Caki2 (cell line): ENCODE measurements around the gene COLEC12. TPM values are rescaled to one million over a fixed set of nuclear protein-coding genes. Genes with fewer than 3 reads are reported as not detected.

Source experiments
- DNase-seq: peaks from one replicate; pipeline ENCODE4 v3.0.0-alpha.2; 2015; ENCODE audit warnings: low read depth
- in situ Hi-C: cut with HindIII; loops from 2 replicates; pipeline ENCODE4 v1.10.0; 2016; ENCODE audit warnings: low sequenced_read_pairs, low pct_unique_long_range_greater_than_20kb, mixed read lengths
- total RNA-seq: library from RNA; depleted of rRNA; stranded (reverse); fragments of >200 nt; shearing (Covaris generic); gene quantifications from 2 replicates; pipeline ENCODE4 v1.2.3, GENCODE V29; 2014; ENCODE audit warnings: low replicate concordance

Gene COLEC12
- total RNA-seq, 1 experiment from 2014 or later: 0.57 TPM

DNA sequence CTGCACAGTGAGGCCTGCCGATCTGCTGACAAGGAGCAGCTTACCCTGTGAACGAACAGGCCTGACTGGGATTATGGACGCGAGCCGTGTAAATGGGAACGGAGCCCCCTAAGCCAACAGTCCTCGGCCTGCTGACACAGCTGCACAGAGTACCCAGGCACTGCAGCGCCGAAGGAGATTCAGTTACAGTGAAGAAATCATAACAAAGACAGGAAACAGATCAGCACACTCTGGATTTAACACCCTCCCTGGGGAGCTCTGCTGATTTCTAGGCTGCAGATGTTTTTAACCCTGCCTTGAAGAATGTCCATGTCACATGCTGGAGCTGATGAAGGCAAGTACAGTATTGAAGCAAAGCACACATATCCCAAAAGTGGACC, 43.4 kb downstream of the COLEC12 start:
- no peak for DNase-seq
- in situ Hi-C loops: no loop called here

DNA sequence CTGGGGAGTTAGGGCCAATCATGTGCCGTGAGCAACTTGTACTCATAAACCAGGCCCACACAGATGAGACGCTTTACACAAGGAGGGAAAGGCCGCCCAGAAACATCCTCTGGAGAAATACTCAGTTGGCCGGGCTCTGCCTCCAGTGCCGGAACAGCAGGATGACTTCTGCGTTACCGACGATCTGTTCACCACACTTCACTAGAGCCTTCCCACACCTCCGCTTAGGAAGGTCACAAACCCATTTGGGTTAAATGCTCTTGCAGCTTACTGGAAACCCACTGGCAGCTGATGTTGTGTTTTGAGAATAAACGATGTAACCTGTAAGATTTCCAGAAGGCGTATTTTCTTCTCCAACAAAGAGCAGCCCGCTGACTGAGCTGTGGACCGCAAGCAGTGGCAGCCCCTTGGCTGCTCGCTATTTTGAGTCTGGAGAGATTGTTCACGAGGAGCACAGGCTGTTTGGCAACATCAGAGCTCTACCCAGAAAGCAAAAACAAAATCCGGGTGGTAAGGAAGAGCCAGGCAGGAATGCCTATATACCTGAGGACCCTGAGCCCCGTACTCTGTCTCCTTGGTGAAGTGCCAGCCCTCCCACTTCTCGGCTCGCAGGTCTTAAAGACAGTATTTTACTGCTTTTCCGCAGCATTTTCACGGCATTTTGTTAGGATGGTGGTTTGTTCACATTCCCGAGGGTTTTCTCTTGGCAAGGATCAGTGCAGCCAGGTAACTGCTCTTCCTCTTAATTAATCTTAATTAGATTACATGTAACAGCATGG, 44.0 kb downstream of the COLEC12 start:
- in situ Hi-C loops: no loop called here
- no peak for DNase-seq

DNA sequence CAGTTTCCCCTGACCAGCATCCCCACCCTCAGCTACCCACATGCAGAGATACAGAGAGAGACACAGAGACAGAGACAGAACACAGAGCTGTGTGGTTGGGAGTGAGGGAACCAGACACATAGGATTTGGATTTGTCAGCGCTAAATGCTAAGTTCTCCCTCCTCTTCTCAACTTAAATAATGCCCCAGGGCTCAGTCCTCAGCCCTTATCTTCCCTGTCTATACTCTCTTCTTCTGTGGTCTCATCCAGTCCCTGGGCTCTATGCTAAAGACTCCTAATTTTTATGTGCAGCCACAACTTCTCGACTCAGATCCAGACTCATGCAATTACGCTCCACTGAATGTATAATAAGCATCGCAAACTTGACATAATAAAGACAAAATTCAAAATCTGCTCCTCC, 47.1 kb downstream of the COLEC12 start:
- in situ Hi-C loops: no loop called here
- no peak for DNase-seq

DNA sequence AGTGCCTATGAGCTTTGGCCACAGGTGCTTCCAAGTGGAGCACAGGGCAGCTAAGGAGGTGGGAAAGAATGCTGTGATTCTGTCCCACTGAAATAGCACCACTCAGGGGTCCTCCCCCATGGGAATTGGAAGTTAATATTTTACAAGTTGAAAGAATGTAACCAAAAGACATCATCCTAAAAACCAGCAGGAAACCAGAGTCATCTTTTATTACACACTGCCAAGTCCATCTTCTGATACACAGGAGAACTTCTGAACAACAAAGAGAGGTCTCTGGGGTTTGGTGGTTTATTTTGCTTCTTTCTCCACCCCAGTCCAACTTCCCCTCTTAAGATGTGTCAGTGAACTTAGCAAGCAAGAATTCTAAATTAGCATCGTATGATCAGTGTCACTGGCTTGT, 47.7 kb downstream of the COLEC12 start:
- no peak for DNase-seq
- in situ Hi-C loops: no loop called here

DNA sequence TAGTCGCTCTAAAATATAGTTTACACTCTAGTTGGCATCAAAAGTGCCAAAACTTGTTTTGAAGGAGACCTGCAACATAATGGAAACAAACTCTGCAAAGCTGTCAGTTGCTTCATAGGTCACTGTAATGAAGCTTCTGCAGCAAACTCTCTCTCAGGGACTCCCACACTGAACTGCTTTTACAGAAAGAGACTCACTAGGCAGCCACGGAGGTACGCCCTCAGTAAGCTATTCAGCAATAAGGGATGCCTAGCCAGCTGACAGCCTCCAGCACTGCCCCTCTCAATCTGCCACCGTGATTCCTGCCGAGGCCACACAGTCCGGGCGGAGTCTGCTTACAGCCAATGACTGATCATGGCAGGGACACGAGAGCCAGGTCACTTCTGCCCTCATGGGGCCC, 51.1 kb downstream of the COLEC12 start:
- DNase-seq: no peak
- in situ Hi-C loops: no loop called here

DNA sequence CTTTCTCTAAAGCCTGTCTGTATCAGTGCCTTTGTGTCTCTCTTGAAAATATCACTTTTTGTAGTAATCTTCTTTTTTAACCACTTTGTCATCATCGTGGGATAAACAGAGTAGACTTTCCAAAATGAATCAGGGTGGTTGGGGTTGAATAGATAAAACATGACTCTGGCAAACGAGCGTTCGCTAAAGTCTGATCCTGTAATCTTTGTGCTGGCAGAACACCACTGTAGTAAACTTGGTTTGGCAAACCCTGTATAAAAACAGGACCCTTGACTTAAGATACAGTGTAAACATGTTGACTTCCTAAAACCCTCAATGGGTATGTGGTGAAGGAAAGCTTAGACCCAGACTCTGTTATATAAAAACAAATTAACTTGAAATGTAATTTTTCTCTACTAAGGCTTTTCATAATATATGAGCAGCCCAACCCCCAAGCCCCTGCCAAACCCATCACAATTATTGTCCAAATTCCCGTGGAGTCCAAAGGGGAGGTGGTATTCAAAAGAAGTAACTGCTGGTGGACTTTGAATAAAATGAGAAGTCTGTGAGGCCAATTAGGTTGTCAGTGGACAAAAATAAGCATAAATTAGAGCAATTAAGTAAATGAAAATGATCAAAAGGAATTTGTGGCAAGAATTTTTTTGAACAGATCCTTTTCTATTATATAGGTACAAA, 52.2 kb downstream of the COLEC12 start:
- in situ Hi-C loops: no loop called here

DNA sequence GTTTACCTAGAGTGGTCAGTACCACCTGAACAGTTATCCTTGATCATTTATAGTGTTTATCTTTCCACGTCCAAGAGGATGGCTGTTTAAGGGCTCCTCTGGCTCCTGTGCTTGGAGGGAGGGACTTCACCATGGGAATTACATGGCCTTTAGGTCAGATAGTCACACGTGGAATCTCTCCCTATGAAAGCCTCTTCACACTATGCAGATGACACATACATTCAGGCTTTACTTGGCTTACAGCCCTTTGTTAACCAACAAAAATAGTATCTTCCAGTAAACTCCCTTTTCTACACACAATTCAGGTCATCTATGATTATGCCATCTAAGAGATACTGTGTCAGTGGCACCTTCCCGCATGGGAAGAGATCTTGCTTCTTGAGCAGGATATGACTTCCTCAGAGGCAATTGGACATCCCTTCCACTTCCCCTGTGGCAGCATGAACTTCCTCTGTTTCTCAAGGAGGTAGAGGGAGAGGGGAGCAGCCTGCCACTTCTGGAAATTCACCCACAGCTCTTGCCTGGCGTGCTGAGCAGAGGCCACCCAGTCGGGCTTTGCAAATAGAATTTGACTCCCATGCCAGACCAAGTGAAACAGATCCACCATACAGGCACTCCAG, 53.5 kb downstream of the COLEC12 start:
- no peak for DNase-seq
- in situ Hi-C loops: no loop called here

More for the DNA sequence above, 52.2 kb downstream of the COLEC12 start:
- no peak for DNase-seq

DNA sequence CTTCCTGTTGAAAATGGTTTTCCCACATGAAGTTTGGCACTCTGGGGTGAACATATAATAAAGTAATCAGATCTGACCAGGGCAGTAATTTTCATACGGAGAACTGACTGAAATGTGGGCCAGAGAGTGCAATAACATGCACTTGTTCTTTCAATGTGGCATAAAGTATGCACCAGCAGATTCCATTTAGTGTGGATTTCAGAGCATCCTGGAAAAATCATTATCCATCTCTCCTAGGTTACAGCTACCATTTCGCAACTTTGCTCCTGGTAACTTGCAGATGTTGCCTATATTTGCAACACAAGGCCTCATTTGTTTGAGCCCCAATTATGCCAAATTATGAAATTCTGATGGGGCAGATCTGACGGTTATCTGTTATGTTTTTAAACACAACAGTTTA, 55.4 kb downstream of the COLEC12 start:
- DNase-seq: no peak
- in situ Hi-C loops: no loop called here

DNA sequence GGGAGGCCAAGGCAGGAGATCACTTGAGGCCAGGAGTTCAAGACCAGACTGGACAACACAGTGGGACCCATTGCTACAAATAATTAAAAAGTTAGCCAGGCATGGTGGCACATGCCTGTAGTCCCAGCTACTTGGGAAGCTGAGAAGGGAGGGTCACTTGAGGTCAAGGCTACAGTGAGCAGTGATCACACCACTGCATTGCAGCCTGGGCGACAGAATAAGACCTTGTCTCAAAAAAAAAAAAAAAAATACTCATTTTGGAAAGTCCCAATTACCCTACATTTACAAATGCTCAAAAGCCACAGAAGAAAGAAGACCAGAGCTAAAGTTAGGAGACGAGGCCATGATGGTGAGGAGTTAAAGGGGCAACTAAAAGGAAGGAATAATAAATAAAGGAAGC, 61.9 kb downstream of the COLEC12 start:
- no peak for DNase-seq
- in situ Hi-C loops: no loop called here

DNA sequence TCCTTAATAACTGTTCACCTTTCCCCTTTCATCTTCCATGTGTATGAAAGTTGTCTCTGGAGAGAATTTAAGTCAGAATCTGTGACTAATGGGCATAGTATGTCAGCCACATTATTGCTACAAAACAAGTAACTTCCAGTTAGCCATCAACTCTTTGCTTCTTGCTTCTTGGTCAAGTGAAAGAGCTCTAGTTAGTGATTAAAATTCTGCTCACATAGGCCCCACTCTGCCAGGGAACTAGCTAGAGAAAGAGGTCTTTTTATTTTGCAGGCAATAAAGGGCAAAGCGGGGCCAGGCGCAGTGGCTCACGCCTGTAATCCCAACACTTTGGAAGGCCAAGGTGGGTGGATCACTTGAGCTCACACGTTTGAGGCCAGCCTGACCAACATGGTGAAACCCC, 64.6 kb downstream of the COLEC12 start:
- DNase-seq: peak; percentile 46
- in situ Hi-C loops: no loop called here

DNA sequence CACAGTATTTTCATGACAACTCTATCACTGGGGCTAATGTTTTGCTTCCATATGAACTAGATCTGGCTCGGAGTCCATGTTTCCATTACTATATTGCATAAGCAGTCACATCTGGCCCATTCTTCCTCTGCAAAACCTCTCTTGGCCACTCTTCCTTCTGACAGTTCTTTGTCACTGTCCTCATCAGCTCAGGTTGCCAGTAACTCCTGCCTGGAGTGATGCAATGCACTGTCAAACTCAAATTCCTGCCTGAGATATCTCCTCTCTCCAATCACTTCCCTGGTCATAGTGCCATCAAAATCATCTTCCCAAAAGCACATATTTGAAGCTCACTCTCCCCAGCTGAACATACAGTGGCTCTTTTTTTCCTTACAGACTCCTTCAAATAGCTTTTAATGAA, 66.1 kb downstream of the COLEC12 start:
- no peak for DNase-seq
- in situ Hi-C loops: no loop called here

DNA sequence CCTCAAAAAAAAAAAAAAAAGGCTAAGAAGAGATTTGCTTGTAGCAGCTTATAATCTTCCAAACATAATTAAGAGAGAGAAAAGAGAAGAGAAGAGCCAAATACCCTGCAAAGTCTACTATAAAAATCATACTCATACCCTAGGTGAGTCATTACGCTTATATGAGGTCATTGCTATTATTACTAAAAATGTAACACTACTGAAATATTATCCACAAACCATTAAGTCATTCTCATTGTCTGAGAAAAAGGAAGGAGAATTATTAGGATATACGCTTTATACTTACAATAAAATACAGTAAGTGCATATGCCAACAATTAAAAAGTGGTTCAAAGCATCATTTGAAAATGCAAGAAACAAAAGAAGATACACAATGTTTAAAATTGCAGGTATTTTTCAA, 66.5 kb downstream of the COLEC12 start:
- in situ Hi-C loops: no loop called here
- no peak for DNase-seq

DNA sequence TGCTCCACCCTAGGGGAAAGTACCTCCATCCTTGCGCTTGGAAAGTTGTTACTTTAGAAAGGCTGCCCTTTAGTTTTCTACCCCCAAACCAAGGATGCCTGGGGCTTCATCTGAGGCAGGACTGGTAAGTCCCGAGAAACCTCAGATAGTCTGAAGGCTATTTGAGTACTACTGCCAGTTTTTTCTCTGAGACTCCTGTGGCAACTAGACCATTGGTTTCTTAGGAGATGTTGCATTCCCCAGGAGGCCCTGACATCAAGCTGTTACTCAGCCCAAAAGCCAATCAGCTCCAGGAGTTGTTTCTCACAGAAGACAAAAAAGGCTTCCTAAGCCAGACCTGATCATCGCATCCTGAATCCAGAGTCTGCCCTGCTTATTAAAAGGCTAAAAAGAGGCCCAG, 67.2 kb downstream of the COLEC12 start:
- in situ Hi-C loops: no loop called here
- DNase-seq: no peak

DNA sequence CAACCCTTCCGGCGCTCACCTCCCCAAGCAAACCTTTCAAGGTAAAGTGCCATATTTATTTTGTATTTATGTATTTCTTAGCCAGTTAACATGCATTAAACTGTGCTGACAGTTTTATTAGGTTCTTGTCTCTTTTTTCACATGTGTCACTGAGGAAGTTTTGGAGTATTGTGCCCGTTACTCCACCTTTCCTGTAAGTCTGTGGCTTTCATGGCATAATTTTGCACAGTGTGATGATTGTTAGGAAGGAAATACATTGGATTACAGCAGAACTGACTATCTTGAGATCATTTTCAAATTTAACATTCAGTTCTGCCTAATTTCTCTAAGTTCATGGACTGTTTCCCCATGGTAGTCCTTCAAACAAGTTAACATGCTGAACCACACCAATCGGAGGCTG, 67.7 kb downstream of the COLEC12 start:
- in situ Hi-C loops: no loop called here
- DNase-seq: no peak

DNA sequence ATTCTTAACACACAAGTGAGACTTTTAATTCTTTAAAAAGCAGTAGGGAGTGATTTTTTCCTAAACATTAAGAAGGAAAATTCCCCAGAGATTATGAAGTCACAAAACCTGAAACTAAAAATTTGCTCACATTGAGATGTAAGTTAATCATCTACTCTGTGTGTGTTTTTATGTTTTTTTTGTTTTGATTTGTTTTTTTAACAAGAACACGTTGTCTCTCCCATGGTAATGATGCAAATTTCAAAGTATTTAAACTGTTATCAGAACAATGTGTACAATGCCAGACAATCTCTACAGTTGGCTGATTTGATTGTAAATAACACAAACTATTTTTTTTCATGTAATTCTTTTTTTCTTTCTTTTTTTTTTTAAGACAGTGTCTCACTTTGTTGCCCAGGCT, 71.5 kb downstream of the COLEC12 start:
- in situ Hi-C loops: no loop called here
- peak; percentile 28 for DNase-seq

DNA sequence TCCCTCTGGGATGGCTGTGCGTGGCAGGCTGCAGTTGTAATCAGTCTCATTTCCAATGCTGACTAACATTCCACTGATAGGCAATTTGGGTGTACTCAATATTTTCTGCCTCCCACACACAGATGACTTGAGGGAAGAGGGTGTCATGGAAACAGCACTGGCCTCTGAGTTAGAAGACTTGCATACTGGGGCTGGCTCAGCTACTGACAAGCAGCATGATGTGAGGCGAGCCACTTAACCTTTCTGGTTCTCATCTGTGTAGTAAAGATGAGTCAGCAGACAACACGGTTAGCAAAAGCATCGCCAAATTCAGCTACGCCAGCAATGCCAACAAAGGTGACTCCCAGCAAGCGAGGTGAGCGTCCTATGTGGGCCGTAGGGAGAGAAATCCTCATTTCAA, 73.5 kb downstream of the COLEC12 start:
- peak; percentile 57 for DNase-seq
- in situ Hi-C loops: no loop called here

DNA sequence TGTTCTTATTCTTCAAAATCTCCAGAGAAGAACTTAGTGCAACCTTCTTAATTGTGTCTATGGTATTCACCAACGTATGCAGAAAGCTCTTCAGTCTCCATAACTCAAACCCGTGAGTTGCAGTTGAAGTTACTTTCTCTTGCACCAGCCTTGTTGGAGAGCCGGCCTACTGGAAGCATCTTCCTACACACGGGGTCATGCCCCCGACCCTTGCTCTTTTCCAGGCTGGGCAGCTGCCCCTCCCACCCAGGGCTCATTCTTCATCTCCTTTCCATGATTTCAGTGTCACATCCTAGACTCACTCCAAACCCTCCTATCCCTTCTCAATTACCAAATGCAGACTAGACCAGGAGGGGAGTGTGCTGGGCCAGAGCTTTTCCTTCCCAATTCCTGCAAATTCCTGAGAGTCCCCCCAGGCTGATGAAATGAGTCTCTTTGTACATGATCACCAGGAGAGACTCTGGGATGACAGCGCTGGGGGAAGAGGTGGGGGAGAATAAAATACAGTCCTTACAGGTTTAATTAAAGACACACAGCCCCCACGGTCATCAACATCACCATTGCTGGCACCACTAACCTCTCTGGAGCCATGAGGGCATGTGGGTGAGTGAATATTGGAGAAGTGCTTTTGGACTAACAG, 75.3 kb downstream of the COLEC12 start:
- DNase-seq: no peak
- in situ Hi-C loops: no loop called here

DNA sequence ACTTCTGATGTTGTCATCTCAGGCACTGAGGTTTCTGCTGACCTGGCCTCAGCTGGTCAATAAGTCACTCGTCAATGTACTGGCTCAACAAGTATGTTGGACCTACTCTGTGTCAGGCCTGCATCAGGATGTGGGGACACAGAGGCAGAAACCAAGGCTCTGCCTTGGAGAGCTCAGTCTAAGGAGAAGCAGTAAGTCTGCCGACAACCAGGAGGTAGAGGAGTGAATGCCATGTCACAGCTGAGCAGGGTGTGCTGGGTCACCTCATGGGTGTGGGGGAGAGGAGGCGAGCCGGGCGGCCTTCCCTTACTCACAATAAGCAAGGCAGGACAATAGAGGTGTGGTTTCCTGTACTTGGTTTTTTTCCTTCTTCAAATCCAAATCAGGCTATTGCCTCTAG, 75.8 kb downstream of the COLEC12 start:
- in situ Hi-C loops: no loop called here
- no peak for DNase-seq

DNA sequence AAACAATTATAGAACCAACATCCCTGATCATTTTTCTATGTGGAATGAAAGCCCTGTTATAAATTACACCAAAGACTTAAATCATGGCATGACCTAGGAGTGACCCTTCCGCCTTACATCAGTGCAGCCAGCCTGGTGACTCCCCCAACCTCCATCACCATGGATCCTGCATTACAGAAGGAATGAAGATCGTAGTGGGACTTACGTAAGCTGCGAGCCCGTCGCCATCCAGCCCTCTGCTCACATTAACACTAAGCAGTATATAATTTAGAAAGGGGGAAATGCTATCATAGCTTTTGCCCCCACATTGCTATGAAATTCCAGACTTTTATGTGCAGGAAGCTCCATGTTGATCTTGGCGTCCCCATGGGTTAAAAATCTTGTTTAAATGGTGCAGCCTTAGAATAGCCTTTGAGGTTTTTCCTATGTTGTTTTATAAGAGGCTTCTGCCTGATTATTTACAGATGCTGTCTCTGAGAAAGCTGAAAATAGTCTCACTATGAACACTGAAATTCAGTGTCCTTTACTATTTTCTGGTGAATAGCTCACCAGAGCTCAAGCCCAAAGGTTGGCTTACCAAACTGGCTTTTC, 76.3 kb downstream of the COLEC12 start:
- in situ Hi-C loops: no loop called here
- no peak for DNase-seq
